ENCODE results near the gene TOP2B. TPM values are rescaled to one million over a fixed set of nuclear protein-coding genes. Genes with fewer than 3 reads are reported as not detected.

Gene TOP2B
- total and polyA plus RNA-seq, 8 donors = 92.7 to 310 (median 256) TPM

- no peak overlapping the region for H3K27ac ChIP-seq
Measured at GRCh38 chr3:25589104-25589782, 75.5 kb downstream of the TOP2B start.

GRCh38 chr3:25588441-25589103 is 76.1 kb downstream of the TOP2B start:
- DNase-seq (no peak), ATAC-seq (no peak)
- Histone ChIP-seq H3K4me1 (peaks cover 9 to 12% of the 10 kb centered on the region in 2 donors), H3K27me3 (no peaks in the 10 kb centered on the region), H3K27ac (no peak overlapping the region), H3K4me3 (no peak overlapping the region), H3K36me3 (no peaks in the 10 kb centered on the region), H3K9me3 (no peaks in the 10 kb centered on the region)
- TF ChIP-seq CTCF (IDR thresholded peaks at IDR 0.05) = no peak
- intact Hi-C loops (cut with DNase I) = no loop called here

More at GRCh38 chr3:25589104-25589782, 75.5 kb downstream of the TOP2B start:
- TF ChIP-seq CTCF (IDR thresholded peaks at IDR 0.05) = no peak
- Histone ChIP-seq H3K27me3 (no peaks in the 10 kb centered on the region), H3K9me3 (no peaks in the 10 kb centered on the region), H3K4me3 (no peak overlapping the region), H3K4me1 (peaks cover 9 to 17% of the 10 kb centered on the region in 2 donors), H3K36me3 (no peaks in the 10 kb centered on the region)
- ATAC-seq (no peak), DNase-seq (no peak)
- intact Hi-C loops (cut with DNase I) = no loop called here

GRCh38 chr3:25587975-25588374 is 76.7 kb downstream of the TOP2B start:
- no peak for ATAC-seq
- no peak for DNase-seq
- Histone ChIP-seq H3K4me1 (peaks cover 6% of the 10 kb centered on the region in 2 donors), H3K27me3 (no peaks in the 10 kb centered on the region), H3K36me3 (no peaks in the 10 kb centered on the region), H3K4me3 (no peak overlapping the region), H3K9me3 (no peaks in the 10 kb centered on the region), H3K27ac (no peak overlapping the region)
- intact Hi-C loops (cut with DNase I) = no loop called here
- TF ChIP-seq CTCF (IDR thresholded peaks at IDR 0.05) = no peak

GRCh38 chr3:25587526-25587925 is 77.2 kb downstream of the TOP2B start:
- DNase-seq (no peak), ATAC-seq (no peak)
- Histone ChIP-seq H3K4me3 (no peak overlapping the region), H3K9me3 (no peaks in the 10 kb centered on the region), H3K4me1 (peaks cover 1 to 2% of the 10 kb centered on the region in 2 donors), H3K27ac (no peak overlapping the region), H3K27me3 (no peaks in the 10 kb centered on the region), H3K36me3 (no peaks in the 10 kb centered on the region)
- intact Hi-C loops (cut with DNase I) = no loop called here
- no peak for TF ChIP-seq CTCF (IDR thresholded peaks at IDR 0.05)

GRCh38 chr3:25587094-25587493 is 77.6 kb downstream of the TOP2B start:
- Histone ChIP-seq H3K27me3 (no peaks in the 10 kb centered on the region), H3K4me1 (no peaks in the 10 kb centered on the region), H3K27ac (no peak overlapping the region), H3K36me3 (no peaks in the 10 kb centered on the region), H3K4me3 (no peak overlapping the region), H3K9me3 (no peaks in the 10 kb centered on the region)
- ATAC-seq = no peak
- intact Hi-C loops (cut with DNase I) = no loop called here
- no peak for TF ChIP-seq CTCF (IDR thresholded peaks at IDR 0.05)
- no peak for DNase-seq

All from left lung (tissue), 10 donors.